H1 (cell line): Measurements from ENCODE around the gene CAMKMT. TPM values are rescaled to one million over a fixed set of nuclear protein-coding genes. Genes with fewer than 3 reads are reported as not detected.

Experiments
- BCL11A ChIP-seq, 2 experiments: IDR thresholded peaks; one replicate each; pipeline ENCODE4 v1.6.1; 2011; ENCODE audit warnings: low read depth in 2 of 2, low read length in 2 of 2, mild to moderate bottlenecking in 2 of 2
- CHD2 ChIP-seq: IDR thresholded peaks from 2 replicates; pipeline ENCODE4 v1.6.1; 2012; ENCODE audit warnings: low read length, improper control_type of control experiment
- FOSL1 ChIP-seq: IDR thresholded peaks from 2 replicates; pipeline ENCODE4 v1.6.1; 2011; ENCODE audit warnings: mild to moderate bottlenecking, low read depth, low read length, moderate library complexity; ENCODE audit not compliant: insufficient read depth
- TAF7 ChIP-seq: optimal IDR thresholded peaks from 2 replicates; pipeline ENCODE3; 2011; ENCODE audit warnings: low read depth, mild to moderate bottlenecking, inconsistent platforms, low read length, moderate library complexity, borderline replicate concordance
- polyA plus RNA-seq, 7 experiments: library from polyadenylated mRNA; depleted of rRNA in 3 of 7; stranded (reverse) in 5 of 7; unstranded in 2 of 7; fragments of >200 nt in 5 of 7; fragments of 200-250 nt in 2 of 7; gene quantifications; 1 replicate in 5 of 7; 2 replicates in 1 of 7; 4 replicates in 1 of 7; pipeline versions ENCODE4 v1.2.1 to v1.2.3, GENCODE V29; 2011 to 2013; ENCODE audit warnings: missing spikeins in 2 of 7, mixed read lengths in 2 of 7
- total RNA-seq: library from RNA; stranded (reverse); fragmentation: NEBNext Ultra II Directional; extraction: Animal tissue kit (Norgen Biotek cat#: 25700); gene quantifications from 2 replicates; pipeline ENCODE4 v1.2.1, GENCODE V29; 2021
- TF ChIP-seq, protein P1 (sequence below): fragments of 300-600 bp; sonication (generic); IDR thresholded peaks from 2 replicates; pipeline ENCODE4 v1.7.1; 2012; ENCODE audit warnings: low read length, moderate library complexity, mild to moderate bottlenecking, inconsistent platforms; ENCODE audit not compliant: insufficient replicate concordance
- TF ChIP-seq, protein P2 (sequence below): IDR thresholded peaks from 2 replicates; pipeline ENCODE4 v1.6.1; 2011; ENCODE audit warnings: low read depth, mild to moderate bottlenecking, low read length; ENCODE audit not compliant: insufficient read depth
- TF ChIP-seq, protein P3 (sequence below): IDR thresholded peaks from 2 replicates; pipeline ENCODE4 v1.6.1; 2012; ENCODE audit warnings: inconsistent platforms

CAMKMT gene
- total and polyA plus RNA-seq, 2 of the 8 experiments (the other 6 are each of a cell fraction or from before 2014, with no cell fraction given), result 14.7 to 22.4 TPM

DNA sequence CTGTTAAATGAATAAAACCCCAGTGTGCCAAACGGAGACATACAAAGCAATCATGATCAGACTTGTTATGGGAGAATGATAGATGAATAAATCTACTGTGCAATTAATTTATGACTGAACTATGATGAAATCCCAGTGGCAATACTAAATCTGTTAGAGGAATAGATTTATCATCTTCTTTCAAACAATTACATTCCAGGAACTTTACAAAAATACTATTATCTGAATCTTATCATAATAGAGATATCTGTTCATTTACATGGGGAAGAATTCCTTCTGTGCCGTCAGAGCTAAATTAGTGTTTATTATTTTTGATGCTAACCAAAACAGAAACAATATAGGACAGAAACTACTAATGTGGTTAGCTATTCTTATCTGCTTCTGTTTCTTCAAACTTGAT, 208.5 kb downstream of the CAMKMT start (continued):
- TF ChIP-seq, protein P1, sequence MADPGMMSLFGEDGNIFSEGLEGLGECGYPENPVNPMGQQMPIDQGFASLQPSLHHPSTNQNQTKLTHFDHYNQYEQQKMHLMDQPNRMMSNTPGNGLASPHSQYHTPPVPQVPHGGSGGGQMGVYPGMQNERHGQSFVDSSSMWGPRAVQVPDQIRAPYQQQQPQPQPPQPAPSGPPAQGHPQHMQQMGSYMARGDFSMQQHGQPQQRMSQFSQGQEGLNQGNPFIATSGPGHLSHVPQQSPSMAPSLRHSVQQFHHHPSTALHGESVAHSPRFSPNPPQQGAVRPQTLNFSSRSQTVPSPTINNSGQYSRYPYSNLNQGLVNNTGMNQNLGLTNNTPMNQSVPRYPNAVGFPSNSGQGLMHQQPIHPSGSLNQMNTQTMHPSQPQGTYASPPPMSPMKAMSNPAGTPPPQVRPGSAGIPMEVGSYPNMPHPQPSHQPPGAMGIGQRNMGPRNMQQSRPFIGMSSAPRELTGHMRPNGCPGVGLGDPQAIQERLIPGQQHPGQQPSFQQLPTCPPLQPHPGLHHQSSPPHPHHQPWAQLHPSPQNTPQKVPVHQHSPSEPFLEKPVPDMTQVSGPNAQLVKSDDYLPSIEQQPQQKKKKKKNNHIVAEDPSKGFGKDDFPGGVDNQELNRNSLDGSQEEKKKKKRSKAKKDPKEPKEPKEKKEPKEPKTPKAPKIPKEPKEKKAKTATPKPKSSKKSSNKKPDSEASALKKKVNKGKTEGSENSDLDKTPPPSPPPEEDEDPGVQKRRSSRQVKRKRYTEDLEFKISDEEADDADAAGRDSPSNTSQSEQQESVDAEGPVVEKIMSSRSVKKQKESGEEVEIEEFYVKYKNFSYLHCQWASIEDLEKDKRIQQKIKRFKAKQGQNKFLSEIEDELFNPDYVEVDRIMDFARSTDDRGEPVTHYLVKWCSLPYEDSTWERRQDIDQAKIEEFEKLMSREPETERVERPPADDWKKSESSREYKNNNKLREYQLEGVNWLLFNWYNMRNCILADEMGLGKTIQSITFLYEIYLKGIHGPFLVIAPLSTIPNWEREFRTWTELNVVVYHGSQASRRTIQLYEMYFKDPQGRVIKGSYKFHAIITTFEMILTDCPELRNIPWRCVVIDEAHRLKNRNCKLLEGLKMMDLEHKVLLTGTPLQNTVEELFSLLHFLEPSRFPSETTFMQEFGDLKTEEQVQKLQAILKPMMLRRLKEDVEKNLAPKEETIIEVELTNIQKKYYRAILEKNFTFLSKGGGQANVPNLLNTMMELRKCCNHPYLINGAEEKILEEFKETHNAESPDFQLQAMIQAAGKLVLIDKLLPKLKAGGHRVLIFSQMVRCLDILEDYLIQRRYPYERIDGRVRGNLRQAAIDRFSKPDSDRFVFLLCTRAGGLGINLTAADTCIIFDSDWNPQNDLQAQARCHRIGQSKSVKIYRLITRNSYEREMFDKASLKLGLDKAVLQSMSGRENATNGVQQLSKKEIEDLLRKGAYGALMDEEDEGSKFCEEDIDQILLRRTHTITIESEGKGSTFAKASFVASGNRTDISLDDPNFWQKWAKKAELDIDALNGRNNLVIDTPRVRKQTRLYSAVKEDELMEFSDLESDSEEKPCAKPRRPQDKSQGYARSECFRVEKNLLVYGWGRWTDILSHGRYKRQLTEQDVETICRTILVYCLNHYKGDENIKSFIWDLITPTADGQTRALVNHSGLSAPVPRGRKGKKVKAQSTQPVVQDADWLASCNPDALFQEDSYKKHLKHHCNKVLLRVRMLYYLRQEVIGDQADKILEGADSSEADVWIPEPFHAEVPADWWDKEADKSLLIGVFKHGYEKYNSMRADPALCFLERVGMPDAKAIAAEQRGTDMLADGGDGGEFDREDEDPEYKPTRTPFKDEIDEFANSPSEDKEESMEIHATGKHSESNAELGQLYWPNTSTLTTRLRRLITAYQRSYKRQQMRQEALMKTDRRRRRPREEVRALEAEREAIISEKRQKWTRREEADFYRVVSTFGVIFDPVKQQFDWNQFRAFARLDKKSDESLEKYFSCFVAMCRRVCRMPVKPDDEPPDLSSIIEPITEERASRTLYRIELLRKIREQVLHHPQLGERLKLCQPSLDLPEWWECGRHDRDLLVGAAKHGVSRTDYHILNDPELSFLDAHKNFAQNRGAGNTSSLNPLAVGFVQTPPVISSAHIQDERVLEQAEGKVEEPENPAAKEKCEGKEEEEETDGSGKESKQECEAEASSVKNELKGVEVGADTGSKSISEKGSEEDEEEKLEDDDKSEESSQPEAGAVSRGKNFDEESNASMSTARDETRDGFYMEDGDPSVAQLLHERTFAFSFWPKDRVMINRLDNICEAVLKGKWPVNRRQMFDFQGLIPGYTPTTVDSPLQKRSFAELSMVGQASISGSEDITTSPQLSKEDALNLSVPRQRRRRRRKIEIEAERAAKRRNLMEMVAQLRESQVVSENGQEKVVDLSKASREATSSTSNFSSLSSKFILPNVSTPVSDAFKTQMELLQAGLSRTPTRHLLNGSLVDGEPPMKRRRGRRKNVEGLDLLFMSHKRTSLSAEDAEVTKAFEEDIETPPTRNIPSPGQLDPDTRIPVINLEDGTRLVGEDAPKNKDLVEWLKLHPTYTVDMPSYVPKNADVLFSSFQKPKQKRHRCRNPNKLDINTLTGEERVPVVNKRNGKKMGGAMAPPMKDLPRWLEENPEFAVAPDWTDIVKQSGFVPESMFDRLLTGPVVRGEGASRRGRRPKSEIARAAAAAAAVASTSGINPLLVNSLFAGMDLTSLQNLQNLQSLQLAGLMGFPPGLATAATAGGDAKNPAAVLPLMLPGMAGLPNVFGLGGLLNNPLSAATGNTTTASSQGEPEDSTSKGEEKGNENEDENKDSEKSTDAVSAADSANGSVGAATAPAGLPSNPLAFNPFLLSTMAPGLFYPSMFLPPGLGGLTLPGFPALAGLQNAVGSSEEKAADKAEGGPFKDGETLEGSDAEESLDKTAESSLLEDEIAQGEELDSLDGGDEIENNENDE, result no peak
- TF ChIP-seq, protein P2, sequence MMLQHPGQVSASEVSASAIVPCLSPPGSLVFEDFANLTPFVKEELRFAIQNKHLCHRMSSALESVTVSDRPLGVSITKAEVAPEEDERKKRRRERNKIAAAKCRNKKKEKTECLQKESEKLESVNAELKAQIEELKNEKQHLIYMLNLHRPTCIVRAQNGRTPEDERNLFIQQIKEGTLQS, result no peak
- TF ChIP-seq TAF7, result no peak
- no peak for TF ChIP-seq FOSL1
- no peak for TF ChIP-seq CHD2
- TF ChIP-seq, protein P3, sequence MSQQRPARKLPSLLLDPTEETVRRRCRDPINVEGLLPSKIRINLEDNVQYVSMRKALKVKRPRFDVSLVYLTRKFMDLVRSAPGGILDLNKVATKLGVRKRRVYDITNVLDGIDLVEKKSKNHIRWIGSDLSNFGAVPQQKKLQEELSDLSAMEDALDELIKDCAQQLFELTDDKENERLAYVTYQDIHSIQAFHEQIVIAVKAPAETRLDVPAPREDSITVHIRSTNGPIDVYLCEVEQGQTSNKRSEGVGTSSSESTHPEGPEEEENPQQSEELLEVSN, result no peak
- TF ChIP-seq BCL11A (IDR thresholded peaks at IDR 0.05; ENCODE audit: low read depth in 2 of 2, low read length in 2 of 2), result no peak
- TF ChIP-seq, all 59 proteins: peak for 0
